PFSK-1 (cell line): ENCODE measurements around the gene NRM.

Experiments used
- FOXP2 ChIP-seq: optimal IDR thresholded peaks from 2 replicates; pipeline ENCODE3; 2011; ENCODE audit warnings: borderline replicate concordance, control low read depth, inconsistent platforms; ENCODE audit not compliant: insufficient read depth; ENCODE audit errors: extremely low read length, extremely low read depth
- POLR2AphosphoS5 ChIP-seq: IDR thresholded peaks from 2 replicates; pipeline ENCODE4 v1.6.1; 2012; ENCODE audit warnings: low read depth, mild to moderate bottlenecking, control low read depth, low read length, moderate library complexity
- SIN3A ChIP-seq: IDR thresholded peaks from 2 replicates; pipeline ENCODE4 v1.6.1; 2012; ENCODE audit warnings: mild to moderate bottlenecking, low read length, moderate library complexity, borderline replicate concordance; ENCODE audit not compliant: insufficient read depth
- TAF1 ChIP-seq: IDR thresholded peaks from 2 replicates; pipeline ENCODE4 v1.6.1; 2012; ENCODE audit warnings: low read length, control low read depth, borderline replicate concordance; ENCODE audit not compliant: insufficient read depth
- TF ChIP-seq, protein P1 (sequence below), 2 experiments: IDR thresholded peaks; 2 replicates each; pipeline versions ENCODE4 v1.6.1 to v1.8.0; 2011 to 2012; ENCODE audit warnings: low read depth in 2 of 2, low read length in 2 of 2, control low read depth in 1 of 2, inconsistent platforms in 1 of 2, mild to moderate bottlenecking in 1 of 2, moderate library complexity in 1 of 2; ENCODE audit not compliant: insufficient read depth in 1 of 2

The NRM gene

DNA sequence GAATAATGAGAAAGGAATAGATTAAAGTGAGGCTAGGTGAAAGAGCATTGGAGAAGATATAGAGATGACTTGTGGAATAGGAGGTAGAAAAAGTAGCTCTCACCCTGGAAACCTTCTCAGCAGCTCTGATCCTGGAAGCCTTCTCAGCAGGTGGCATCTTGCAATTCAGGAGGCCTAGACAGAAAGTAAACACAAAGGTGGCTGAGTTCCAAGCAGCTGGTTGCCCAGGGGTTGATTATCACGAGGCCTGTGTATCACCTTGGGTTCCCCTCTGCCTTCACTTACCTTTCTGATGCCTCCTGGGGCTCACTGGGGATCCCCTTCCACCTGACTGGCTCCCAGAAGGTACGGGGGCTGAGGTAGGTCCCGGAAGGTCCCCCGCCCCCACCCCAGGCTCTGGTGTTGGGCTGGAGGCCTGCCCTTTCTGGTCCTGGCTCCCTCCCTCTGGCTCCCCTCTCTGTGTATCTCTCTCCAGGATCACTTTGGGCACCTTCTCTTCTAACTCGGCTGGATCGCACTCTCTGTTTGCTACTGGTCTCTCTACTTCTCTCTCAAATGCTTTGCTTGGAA is 16.6 kb upstream of the NRM start:
- peak; percentile 38; the same call in 1 of the 2 replicates for TF ChIP-seq POLR2AphosphoS5
- no peak for TF ChIP-seq SIN3A

GRCh38 chr6:30705620-30706019 is 14.8 kb upstream of the NRM start:
- TF ChIP-seq TAF1 (no peak), SIN3A (no peak), FOXP2 (no peak), POLR2AphosphoS5 (no peak)
- TF ChIP-seq, protein P1, sequence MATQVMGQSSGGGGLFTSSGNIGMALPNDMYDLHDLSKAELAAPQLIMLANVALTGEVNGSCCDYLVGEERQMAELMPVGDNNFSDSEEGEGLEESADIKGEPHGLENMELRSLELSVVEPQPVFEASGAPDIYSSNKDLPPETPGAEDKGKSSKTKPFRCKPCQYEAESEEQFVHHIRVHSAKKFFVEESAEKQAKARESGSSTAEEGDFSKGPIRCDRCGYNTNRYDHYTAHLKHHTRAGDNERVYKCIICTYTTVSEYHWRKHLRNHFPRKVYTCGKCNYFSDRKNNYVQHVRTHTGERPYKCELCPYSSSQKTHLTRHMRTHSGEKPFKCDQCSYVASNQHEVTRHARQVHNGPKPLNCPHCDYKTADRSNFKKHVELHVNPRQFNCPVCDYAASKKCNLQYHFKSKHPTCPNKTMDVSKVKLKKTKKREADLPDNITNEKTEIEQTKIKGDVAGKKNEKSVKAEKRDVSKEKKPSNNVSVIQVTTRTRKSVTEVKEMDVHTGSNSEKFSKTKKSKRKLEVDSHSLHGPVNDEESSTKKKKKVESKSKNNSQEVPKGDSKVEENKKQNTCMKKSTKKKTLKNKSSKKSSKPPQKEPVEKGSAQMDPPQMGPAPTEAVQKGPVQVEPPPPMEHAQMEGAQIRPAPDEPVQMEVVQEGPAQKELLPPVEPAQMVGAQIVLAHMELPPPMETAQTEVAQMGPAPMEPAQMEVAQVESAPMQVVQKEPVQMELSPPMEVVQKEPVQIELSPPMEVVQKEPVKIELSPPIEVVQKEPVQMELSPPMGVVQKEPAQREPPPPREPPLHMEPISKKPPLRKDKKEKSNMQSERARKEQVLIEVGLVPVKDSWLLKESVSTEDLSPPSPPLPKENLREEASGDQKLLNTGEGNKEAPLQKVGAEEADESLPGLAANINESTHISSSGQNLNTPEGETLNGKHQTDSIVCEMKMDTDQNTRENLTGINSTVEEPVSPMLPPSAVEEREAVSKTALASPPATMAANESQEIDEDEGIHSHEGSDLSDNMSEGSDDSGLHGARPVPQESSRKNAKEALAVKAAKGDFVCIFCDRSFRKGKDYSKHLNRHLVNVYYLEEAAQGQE (IDR thresholded peaks at IDR 0.05; ENCODE audit: insufficient read depth in 1 of 2, low read depth in 2 of 2, low read length in 2 of 2), result no peak

DNA sequence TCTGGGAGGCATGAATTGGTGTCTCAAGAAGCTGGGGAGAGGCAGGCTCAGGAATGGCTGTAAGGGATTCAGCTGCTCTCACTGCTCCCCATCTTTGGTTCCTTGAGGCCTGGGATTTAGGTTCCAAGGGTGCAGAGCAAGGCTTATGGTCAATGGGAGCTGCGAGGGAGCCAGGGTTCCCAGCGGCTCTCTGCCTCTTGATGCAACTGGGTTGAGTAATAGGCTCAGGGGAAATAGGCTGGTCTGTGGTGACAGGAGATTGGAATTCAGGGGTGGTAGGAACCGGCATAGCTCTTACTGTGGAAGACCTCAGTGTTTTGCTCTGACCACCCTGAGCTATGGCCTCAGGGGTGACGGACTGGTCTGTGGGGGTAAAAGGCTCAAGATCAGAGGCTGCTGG is 13.0 kb upstream of the NRM start:
- TF ChIP-seq TAF1, result no peak
- no peak for TF ChIP-seq POLR2AphosphoS5

GRCh38 chr6:30703011-30703410 is 12.2 kb upstream of the NRM start:
- no peak for TF ChIP-seq FOXP2

GRCh38 chr6:30700340-30700739 is 9.6 kb upstream of the NRM start:
- no peak for TF ChIP-seq SIN3A

GRCh38 chr6:30696432-30696831 is 5.6 kb upstream of the NRM start:
- no peak for TF ChIP-seq TAF1
- TF ChIP-seq FOXP2, result no peak
- TF ChIP-seq, protein P1 (IDR thresholded peaks at IDR 0.05; ENCODE audit: insufficient read depth in 1 of 2, low read depth in 2 of 2, low read length in 2 of 2), result no peak
- no peak for TF ChIP-seq SIN3A
- TF ChIP-seq POLR2AphosphoS5, result no peak

DNA sequence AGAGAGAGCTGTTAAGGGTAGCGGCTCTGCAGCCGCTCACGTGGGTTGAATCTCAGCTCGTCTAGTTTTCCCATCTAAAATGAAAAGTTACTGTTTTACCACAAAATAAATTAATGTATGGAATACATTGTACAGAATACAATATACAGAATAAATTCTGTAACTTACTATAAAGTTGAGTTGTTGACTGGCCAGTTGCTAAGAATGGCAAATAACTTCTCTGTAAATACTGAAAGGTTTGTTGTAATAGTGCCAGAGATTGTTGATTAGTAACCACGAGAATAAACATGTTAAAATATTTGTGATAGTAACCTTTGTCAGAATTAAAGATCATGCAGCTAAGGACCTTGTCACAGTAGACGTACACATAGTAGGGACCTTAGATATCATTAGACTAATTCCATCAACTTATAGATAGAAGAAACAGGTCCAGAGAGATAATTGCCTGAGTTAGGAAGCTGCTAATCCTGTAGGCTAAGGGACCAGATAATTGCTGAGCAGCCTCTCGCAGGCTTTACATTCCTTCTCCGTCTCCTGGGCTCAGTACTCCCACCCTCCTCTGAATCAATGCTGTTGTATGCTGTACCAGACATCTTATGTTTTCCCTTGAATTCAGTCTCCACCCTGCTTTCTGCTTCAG is 544 bp upstream of the NRM start:
- TF ChIP-seq, protein P1 (IDR thresholded peaks at IDR 0.05; ENCODE audit: insufficient read depth in 1 of 2, low read depth in 2 of 2, low read length in 2 of 2), result no peak
- no peak for TF ChIP-seq SIN3A
- no peak for TF ChIP-seq TAF1
- TF ChIP-seq FOXP2, result no peak
- no peak for TF ChIP-seq POLR2AphosphoS5
